Naive thymus-derived CD8-positive, alpha-beta T cell (primary cell): ENCODE measurements around the gene ZNF841. TPM values are rescaled to one million over a fixed set of nuclear protein-coding genes. Genes with fewer than 3 reads are reported as not detected.

ENCODE experiments used
- ATAC-seq, 2 donors: fragments of 150-1000 bp; cut with Tn5 transposase in 1 of 2; sonication (Bioruptor Pico), chemical (Tn5 transposase) in 1 of 2; 1 replicate in 1 of 2; 2 replicates in 1 of 2; pipeline ENCODE4 v1.10.0; 2021; ENCODE audit warnings: mild to moderate bottlenecking in 2 of 2, moderate library complexity in 2 of 2
- POLR2A ChIA-PET: fragments of 350-600 bp; sonication (Branson Sonifier 250); formaldehyde crosslinking; loops from one replicate; lab custom pipeline; 2021; ENCODE audit warnings: antibody characterized with exemption; lab: Charles Lee
- DNase-seq, 10 donors: peaks; one replicate each; pipeline versions ENCODE4 v3.0.0 to v3.0.0-alpha.2; 2020 to 2022
- H3K27ac Mint-ChIP-seq, 10 donors: one replicate each; pipeline ENCODE4 v1.8.0; 2020 to 2022; ENCODE audit warnings: mild to moderate bottlenecking in 10 of 10, mixed read lengths in 10 of 10, moderate library complexity in 4 of 10, inconsistent platforms in 1 of 10
- H3K27me3 Mint-ChIP-seq, 5 donors: one replicate each; pipeline ENCODE4 v1.8.0; 2021 to 2022; ENCODE audit warnings: mixed read lengths in 5 of 5
- H3K36me3 Mint-ChIP-seq, 3 donors: one replicate each; pipeline ENCODE4 v1.8.0; 2020 to 2022; ENCODE audit warnings: mixed read lengths in 3 of 3, mild to moderate bottlenecking in 2 of 3, inconsistent platforms in 1 of 3
- H3K4me1 Mint-ChIP-seq, 4 donors: one replicate each; pipeline ENCODE4 v1.8.0; 2021 to 2022; ENCODE audit warnings: mixed read lengths in 4 of 4
- H3K4me3 Mint-ChIP-seq, 10 donors: one replicate each; pipeline ENCODE4 v1.8.0; 2020 to 2022; ENCODE audit warnings: mild to moderate bottlenecking in 10 of 10, mixed read lengths in 10 of 10, moderate library complexity in 6 of 10, inconsistent platforms in 1 of 10
- H3K9me3 Mint-ChIP-seq, 9 donors: one replicate each; pipeline ENCODE4 v1.8.0; 2020 to 2022; ENCODE audit warnings: mixed read lengths in 9 of 9, mild to moderate bottlenecking in 3 of 9, inconsistent platforms in 1 of 9, moderate library complexity in 1 of 9
- polyA plus RNA-seq, 3 donors: library from polyadenylated mRNA; unstranded; fragments of 300-500 nt; fragmentation: Illumina TruSeq; gene quantifications; one replicate each; pipeline ENCODE4 v1.2.3, GENCODE V29; 2021
- total RNA-seq, 8 experiments: library from RNA in 2 of 8; stranded (reverse) in 2 of 8; gene quantifications; one replicate each; pipeline ENCODE4 v1.2.3 and lab custom pipeline; 2021 to 2026

ZNF841 gene
- total and polyA plus RNA-seq, 5 experiments from 2014 or later = 1.2 to 46.1 (median 5.0) TPM

DNA sequence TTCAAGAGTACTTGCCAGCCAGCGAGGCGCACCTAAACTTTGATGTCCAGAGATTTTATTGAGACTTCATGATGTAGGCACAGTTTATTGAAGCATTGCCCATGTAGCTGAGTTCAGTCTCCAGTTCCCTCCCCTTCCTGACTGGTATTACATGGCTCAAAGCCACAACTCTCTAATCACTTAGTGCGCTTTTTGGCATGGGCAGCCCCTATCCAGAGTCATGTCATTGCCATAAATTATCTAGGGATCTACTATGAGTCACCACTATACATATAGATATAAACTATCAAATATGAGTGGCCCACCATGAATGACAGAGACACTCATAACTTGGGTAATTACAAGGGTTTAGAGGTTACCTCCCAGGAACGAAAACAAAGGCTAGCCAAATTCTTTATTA, 75.1 kb downstream of the ZNF841 start:
- Mint-ChIP-seq H3K36me3 (peaks cover 71 to 96% (median 92%) of the 10 kb centered on the region in 3 donors), H3K27me3 (no peaks in the 10 kb centered on the region), H3K27ac (no peak overlapping the region), H3K4me1 (peaks cover 0 to 3% (median under 1%) of the 10 kb centered on the region in 4 donors), H3K9me3 (peaks cover 14 to 97% (median 65%) of the 10 kb centered on the region in 9 donors), H3K4me3 (no peak overlapping the region)
- POLR2A ChIA-PET = interaction anchor here (1.9 kb wide), 1 partner anchor 13 kb away, joined by 8 read pairs; no protein-coding TSS in a partner anchor
- DNase-seq = no peak
- ATAC-seq = no peak

Other genes starting within 250 kb of the ZNF841 start
- gene ZNF577, start 207.8 kb downstream of the ZNF841 start, total RNA-seq = 10 to 100 TPM; 31.7 to 34.0 TPM
- gene ZNF577, start 207.8 kb downstream of the ZNF841 start, polyA plus RNA-seq = 1 to 10 TPM in 2 of 3 donors, under 1 TPM in 1; 0.83 to 3.6 (median 2.7) TPM
- gene ZNF649, start 190.7 kb downstream of the ZNF841 start, total RNA-seq = 10 to 100 TPM; 39.1 to 40.5 TPM
- 1 to 10 TPM; 5.1 to 7.0 (median 6.0) TPM for gene ZNF649, start 190.7 kb downstream of the ZNF841 start, polyA plus RNA-seq
- 1 to 10 TPM; 6.2 to 8.0 TPM for gene ZNF613, start 168.3 kb downstream of the ZNF841 start, total RNA-seq
- 1 to 10 TPM; 2.3 to 4.5 (median 2.7) TPM for gene ZNF613, start 168.3 kb downstream of the ZNF841 start, polyA plus RNA-seq
- gene ZNF350, start 108.9 kb downstream of the ZNF841 start, total RNA-seq = 10 to 100 TPM; 39.4 to 45.4 TPM
- 10 to 100 TPM; 13.2 to 17.0 (median 14.3) TPM for gene ZNF350, start 108.9 kb downstream of the ZNF841 start, polyA plus RNA-seq
- 10 to 100 TPM; 19.9 to 20.6 TPM for gene ZNF615, start 87.6 kb downstream of the ZNF841 start, total RNA-seq
- gene ZNF615, start 87.6 kb downstream of the ZNF841 start, polyA plus RNA-seq = 1 to 10 TPM; 4.9 to 9.2 (median 5.9) TPM
- 10 to 100 TPM; 13.4 to 13.8 TPM for gene ZNF614, start 67.4 kb downstream of the ZNF841 start, total RNA-seq
- 1 to 10 TPM; 1.8 to 8.5 (median 3.1) TPM for gene ZNF614, start 67.4 kb downstream of the ZNF841 start, polyA plus RNA-seq
- gene ZNF432, start 46.9 kb downstream of the ZNF841 start, total RNA-seq = 10 to 100 TPM; 25.3 to 25.7 TPM
- 1 to 10 TPM; 2.7 to 4.2 (median 3.2) TPM for gene ZNF432, start 46.9 kb downstream of the ZNF841 start, polyA plus RNA-seq
- 10 to 100 TPM; 15.5 to 16.7 TPM for gene ZNF616, start 44.2 kb upstream of the ZNF841 start, total RNA-seq
- 1 to 10 TPM; 2.3 to 6.7 (median 4.9) TPM for gene ZNF616, start 44.2 kb upstream of the ZNF841 start, polyA plus RNA-seq
- gene ZNF836, start 75.9 kb upstream of the ZNF841 start, total RNA-seq = 10 to 100 TPM; 45.7 to 46.6 TPM
- gene ZNF836, start 75.9 kb upstream of the ZNF841 start, polyA plus RNA-seq = 10 to 100 TPM; 10.2 to 19.8 (median 12.8) TPM
- 100 to 1,000 TPM; 184 TPM for gene PPP2R1A, start 94.3 kb upstream of the ZNF841 start, total RNA-seq
- gene PPP2R1A, start 94.3 kb upstream of the ZNF841 start, polyA plus RNA-seq = 100 to 1,000 TPM; 148 to 174 (median 170) TPM
- 10 to 100 TPM; 61.0 to 67.2 TPM for gene ZNF766, start 173.8 kb upstream of the ZNF841 start, total RNA-seq
- gene ZNF766, start 173.8 kb upstream of the ZNF841 start, polyA plus RNA-seq = 10 to 100 TPM; 49.6 to 70.5 (median 61.8) TPM
- gene ZNF480, start 201.4 kb upstream of the ZNF841 start, total RNA-seq = 10 to 100 TPM; 27.3 to 28.2 TPM
- gene ZNF480, start 201.4 kb upstream of the ZNF841 start, polyA plus RNA-seq = 10 to 100 TPM; 22.6 to 30.2 (median 29.1) TPM
- 1 to 10 TPM; 4.5 to 7.5 TPM for gene ZNF610, start 240.5 kb upstream of the ZNF841 start, total RNA-seq
- gene ZNF610, start 240.5 kb upstream of the ZNF841 start, polyA plus RNA-seq = 1 to 10 TPM in 2 of 3 donors, under 1 TPM in 1; 0.97 to 3.2 (median 1.2) TPM